GM20000 (cell line): Measurements from ENCODE around the gene TEX54.

Source experiments
- DNase-seq: peaks from one replicate; pipeline ENCODE4 v3.0.0; 2012; ENCODE audit warnings: low spot score
- TF ChIP-seq, protein P1 (sequence below): IDR thresholded peaks from 2 replicates; pipeline ENCODE4 v1.5.1; 2012; ENCODE audit warnings: mild to moderate bottlenecking, control low read depth; ENCODE audit errors: extremely low read depth, missing control alignments

The TEX54 gene

GRCh38 chr11:62832336-62833234, at the start of gene TEX54:
Gene TEX54 (minus strand): TSS chr11:62832841.
- TF ChIP-seq, protein P1, sequence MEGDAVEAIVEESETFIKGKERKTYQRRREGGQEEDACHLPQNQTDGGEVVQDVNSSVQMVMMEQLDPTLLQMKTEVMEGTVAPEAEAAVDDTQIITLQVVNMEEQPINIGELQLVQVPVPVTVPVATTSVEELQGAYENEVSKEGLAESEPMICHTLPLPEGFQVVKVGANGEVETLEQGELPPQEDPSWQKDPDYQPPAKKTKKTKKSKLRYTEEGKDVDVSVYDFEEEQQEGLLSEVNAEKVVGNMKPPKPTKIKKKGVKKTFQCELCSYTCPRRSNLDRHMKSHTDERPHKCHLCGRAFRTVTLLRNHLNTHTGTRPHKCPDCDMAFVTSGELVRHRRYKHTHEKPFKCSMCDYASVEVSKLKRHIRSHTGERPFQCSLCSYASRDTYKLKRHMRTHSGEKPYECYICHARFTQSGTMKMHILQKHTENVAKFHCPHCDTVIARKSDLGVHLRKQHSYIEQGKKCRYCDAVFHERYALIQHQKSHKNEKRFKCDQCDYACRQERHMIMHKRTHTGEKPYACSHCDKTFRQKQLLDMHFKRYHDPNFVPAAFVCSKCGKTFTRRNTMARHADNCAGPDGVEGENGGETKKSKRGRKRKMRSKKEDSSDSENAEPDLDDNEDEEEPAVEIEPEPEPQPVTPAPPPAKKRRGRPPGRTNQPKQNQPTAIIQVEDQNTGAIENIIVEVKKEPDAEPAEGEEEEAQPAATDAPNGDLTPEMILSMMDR = no peak
- DNase-seq = no peak

DNA sequence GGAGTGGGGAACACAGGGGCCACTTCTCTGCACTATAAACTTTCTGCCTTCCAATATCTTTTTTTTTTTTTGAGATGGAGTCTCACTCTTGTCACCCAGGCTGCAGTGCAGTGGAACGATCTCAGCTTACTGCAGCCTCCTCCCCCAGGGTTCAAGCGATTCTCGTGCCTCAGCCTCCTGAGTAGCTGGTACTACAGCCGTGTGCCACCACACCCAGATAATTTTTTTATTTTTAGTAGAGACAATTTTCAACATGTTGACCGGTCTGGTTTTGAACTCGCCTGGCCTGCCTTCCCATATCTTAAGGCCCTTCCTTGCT, 49.7 kb upstream of the TEX54 start:
- no peak for DNase-seq

DNA sequence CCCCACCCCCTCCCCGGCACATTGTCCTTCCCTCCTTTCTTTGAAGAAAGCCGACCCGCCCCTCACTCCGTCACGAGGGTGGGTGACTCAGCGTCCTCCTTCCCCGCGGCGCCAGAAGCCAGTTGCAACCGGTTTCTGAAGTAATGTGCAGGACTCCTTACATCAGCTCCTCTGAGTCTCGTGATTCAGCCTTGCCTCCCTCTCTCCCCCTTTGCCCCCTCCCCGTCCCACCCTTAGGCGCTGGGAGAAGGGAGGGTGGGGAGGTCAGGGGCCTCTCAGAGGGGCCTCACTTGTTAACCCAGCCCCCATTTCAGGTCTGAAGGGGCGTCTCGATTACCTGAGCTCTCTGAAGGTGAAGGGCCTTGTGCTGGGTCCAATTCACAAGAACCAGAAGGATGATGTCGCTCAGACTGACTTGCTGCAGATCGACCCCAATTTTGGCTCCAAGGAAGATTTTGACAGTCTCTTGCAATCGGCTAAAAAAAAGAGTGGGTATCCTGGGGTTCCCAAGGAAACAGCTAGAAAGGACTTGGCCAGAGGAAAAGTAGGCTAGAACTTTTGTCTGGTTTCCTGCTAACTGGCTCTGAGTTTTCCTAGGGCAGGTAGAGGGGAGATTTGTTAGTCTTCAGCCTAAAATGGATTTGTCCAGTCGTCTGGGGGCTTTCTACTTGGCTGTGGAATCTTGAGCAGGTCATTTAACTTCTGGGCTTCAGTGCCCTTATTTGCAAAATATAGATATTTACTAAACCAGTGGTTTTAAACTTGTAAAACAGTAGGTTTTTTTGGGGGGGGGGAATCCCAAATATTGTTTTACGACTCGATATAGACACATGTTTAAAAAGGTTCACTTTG, 49.2 kb upstream of the TEX54 start:
- TF ChIP-seq, protein P1 = no peak
- DNase-seq = peak; percentile 86

More for the DNA sequence above, 49.7 kb upstream of the TEX54 start:
- TF ChIP-seq, protein P1 = no peak

- peak; percentile 87 for DNase-seq
- TF ChIP-seq, protein P1 = peak; percentile 89
Measured at GRCh38 chr11:62880803-62881578, 48.4 kb upstream of the TEX54 start, which contains the start of gene SLC3A2. Gene SLC3A2 (plus strand): TSS chr11:62880896. CDS start chr11:62881024, 128 bp downstream.

- TF ChIP-seq, protein P1 = no peak
- DNase-seq = peak; percentile 66
Measured at GRCh38 chr11:62880231-62880802, 47.7 kb upstream of the TEX54 start.

- TF ChIP-seq, protein P1 = no peak
- no peak for DNase-seq
Measured at GRCh38 chr11:62879235-62879978, 46.8 kb upstream of the TEX54 start.
